ENCODE measurements around the gene PRKN. TPM values are rescaled to one million over a fixed set of nuclear protein-coding genes. Genes with fewer than 3 reads are reported as not detected.

PRKN gene
- total RNA-seq, 4 donors from 2014 or later: 5.5 to 17.9 (median 6.8) TPM

- H3K27ac ChIP-seq: no peak overlapping the region
- no peak for DNase-seq (ENCODE audit: low spot score in 2 of 2)
- no peaks in the 10 kb centered on the region for H3K4me1 ChIP-seq
- no peak overlapping the region for H3K4me3 ChIP-seq
- peaks cover 0 to 33% (median 6%) of the 10 kb centered on the region in 4 donors for H3K9me3 ChIP-seq
- no peaks in the 10 kb centered on the region for H3K27me3 ChIP-seq
- WGBS, 2 donors: 71 to 83% methylated on average over 9 of the region's 9 CpGs
- no peaks in the 10 kb centered on the region for H3K36me3 ChIP-seq
- TF ChIP-seq EP300 (IDR thresholded peaks at IDR 0.05): no peak
Observed at GRCh38 chr6:161996783-161997182, 730.8 kb downstream of the PRKN start.

GRCh38 chr6:161985876-161986423 is 741.6 kb downstream of the PRKN start:
- Histone ChIP-seq H3K9me3 (peaks cover 0 to 23% (median 2%) of the 10 kb centered on the region in 4 donors), H3K4me3 (no peak overlapping the region), H3K27ac (no peak overlapping the region), H3K27me3 (no peaks in the 10 kb centered on the region), H3K4me1 (no peaks in the 10 kb centered on the region), H3K36me3 (no peaks in the 10 kb centered on the region)
- DNase-seq (ENCODE audit: low spot score in 2 of 2): no peak
- 80 to 85% methylated on average over 3 of the region's 3 CpGs for WGBS, 2 donors
- no peak for TF ChIP-seq EP300 (IDR thresholded peaks at IDR 0.05)
- TF ChIP-seq CTCF (IDR thresholded peaks at IDR 0.05): no peak
- TF ChIP-seq POLR2A (IDR thresholded peaks at IDR 0.05): no peak

GRCh38 chr6:161984713-161985112 is 742.9 kb downstream of the PRKN start:
- TF ChIP-seq CTCF (IDR thresholded peaks at IDR 0.05) (no peak), EP300 (IDR thresholded peaks at IDR 0.05) (no peak)
- no peaks in the 10 kb centered on the region for H3K27me3 ChIP-seq
- no peak overlapping the region for H3K27ac ChIP-seq
- 56 to 59% methylated on average over 4 of the region's 4 CpGs for WGBS, 2 donors
- H3K4me3 ChIP-seq: no peak overlapping the region
- H3K4me1 ChIP-seq: no peaks in the 10 kb centered on the region
- DNase-seq (ENCODE audit: low spot score in 2 of 2): no peak
- peaks cover 0 to 12% (median 0%) of the 10 kb centered on the region in 4 donors for H3K9me3 ChIP-seq
- no peaks in the 10 kb centered on the region for H3K36me3 ChIP-seq

- TF ChIP-seq CTCF (IDR thresholded peaks at IDR 0.05): no peak
- Histone ChIP-seq H3K36me3 (peaks cover 0 to 13% (median 0%) of the 10 kb centered on the region in 3 donors), H3K9me3 (peaks cover 0 to 13% (median 1%) of the 10 kb centered on the region in 4 donors), H3K4me1 (no peaks in the 10 kb centered on the region), H3K27ac (no peak overlapping the region), H3K4me3 (no peak overlapping the region), H3K27me3 (no peaks in the 10 kb centered on the region)
- DNase-seq (ENCODE audit: low spot score in 2 of 2): no peak
- WGBS, 2 donors: 58 to 64% methylated on average over 4 of the region's 4 CpGs
Observed at GRCh38 chr6:161976553-161976952, 751.0 kb downstream of the PRKN start.

GRCh38 chr6:161973064-161973463 is 754.5 kb downstream of the PRKN start:
- 73 to 79% methylated on average over 9 of the region's 9 CpGs for WGBS, 2 donors
- no peak for DNase-seq (ENCODE audit: low spot score in 2 of 2)
- Histone ChIP-seq H3K27ac (no peak overlapping the region), H3K36me3 (peaks cover 0 to 13% (median 0%) of the 10 kb centered on the region in 3 donors), H3K4me1 (no peaks in the 10 kb centered on the region), H3K4me3 (no peak overlapping the region), H3K9me3 (peaks cover 0 to 13% (median 1%) of the 10 kb centered on the region in 4 donors), H3K27me3 (no peaks in the 10 kb centered on the region)
- TF ChIP-seq POLR2A (IDR thresholded peaks at IDR 0.05) (no peak), EP300 (IDR thresholded peaks at IDR 0.05) (no peak), CTCF (IDR thresholded peaks at IDR 0.05) (no peak)

- Histone ChIP-seq H3K36me3 (peaks cover 0 to 13% (median 0%) of the 10 kb centered on the region in 3 donors), H3K27me3 (no peaks in the 10 kb centered on the region), H3K4me3 (no peak overlapping the region), H3K4me1 (no peaks in the 10 kb centered on the region), H3K27ac (no peak overlapping the region), H3K9me3 (no peaks in the 10 kb centered on the region)
- TF ChIP-seq CTCF (IDR thresholded peaks at IDR 0.05) (no peak), EP300 (IDR thresholded peaks at IDR 0.05) (no peak), POLR2A (IDR thresholded peaks at IDR 0.05) (no peak)
- WGBS, 2 donors: 74 to 92% methylated on average over 5 of the region's 5 CpGs
- no peak for DNase-seq (ENCODE audit: low spot score in 2 of 2)
Observed at GRCh38 chr6:161971043-161971442, 756.5 kb downstream of the PRKN start.

All from tibial nerve (tissue), 4 donors.